ENCODE data around the gene C6orf89.

GRCh38 chr6:36944650-36945049, 58.9 kb downstream of the C6orf89 start:
- TF ChIP-seq POLR2AphosphoS5 (IDR thresholded peaks at IDR 0.05; ENCODE audit: insufficient read depth in 1 of 2, low read depth in 1 of 2) (no peak), POLR2A (IDR thresholded peaks at IDR 0.05) (no peak)
- TF ChIP-seq, protein P1, sequence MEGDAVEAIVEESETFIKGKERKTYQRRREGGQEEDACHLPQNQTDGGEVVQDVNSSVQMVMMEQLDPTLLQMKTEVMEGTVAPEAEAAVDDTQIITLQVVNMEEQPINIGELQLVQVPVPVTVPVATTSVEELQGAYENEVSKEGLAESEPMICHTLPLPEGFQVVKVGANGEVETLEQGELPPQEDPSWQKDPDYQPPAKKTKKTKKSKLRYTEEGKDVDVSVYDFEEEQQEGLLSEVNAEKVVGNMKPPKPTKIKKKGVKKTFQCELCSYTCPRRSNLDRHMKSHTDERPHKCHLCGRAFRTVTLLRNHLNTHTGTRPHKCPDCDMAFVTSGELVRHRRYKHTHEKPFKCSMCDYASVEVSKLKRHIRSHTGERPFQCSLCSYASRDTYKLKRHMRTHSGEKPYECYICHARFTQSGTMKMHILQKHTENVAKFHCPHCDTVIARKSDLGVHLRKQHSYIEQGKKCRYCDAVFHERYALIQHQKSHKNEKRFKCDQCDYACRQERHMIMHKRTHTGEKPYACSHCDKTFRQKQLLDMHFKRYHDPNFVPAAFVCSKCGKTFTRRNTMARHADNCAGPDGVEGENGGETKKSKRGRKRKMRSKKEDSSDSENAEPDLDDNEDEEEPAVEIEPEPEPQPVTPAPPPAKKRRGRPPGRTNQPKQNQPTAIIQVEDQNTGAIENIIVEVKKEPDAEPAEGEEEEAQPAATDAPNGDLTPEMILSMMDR (IDR thresholded peaks at IDR 0.05), result no peak

Data from vagina (tissue), 2 donors.